HCT116 (cell line): Measurements from ENCODE around the gene PRKAG3. TPM values are rescaled to one million over a fixed set of nuclear protein-coding genes. Genes with fewer than 3 reads are reported as not detected.

Experiments
- ATAC-seq: fragments of 200-7000 bp; cut with Tn5 transposase; 2 replicates; pipeline ENCODE4 v1.9.1; 2020; ENCODE audit warnings: mild to moderate bottlenecking, moderate library complexity
- BruUV-seq: library from RNA; stranded (reverse); fragments of 400-500 nt; replicated peaks from 2 replicates; lab custom pipeline; 2021; lab: Mats Ljungman, UMichigan
- CTCF ChIA-PET: fragments of 300-600 bp; sonication (Branson Sonifier 250); formaldehyde crosslinking; loops from one replicate; lab custom pipeline; 2021; ENCODE audit warnings: antibody characterized with exemption; lab: Charles Lee
- POLR2A ChIA-PET: fragments of 300-600, 350-600 bp; sonication (Branson Sonifier 250); formaldehyde crosslinking; loops from one replicate; lab custom pipeline; 2021; ENCODE audit warnings: antibody characterized with exemption; lab: Charles Lee
- RAD21 ChIA-PET, 2 experiments: fragments of 300-600 bp; sonication (Branson Sonifier 250); formaldehyde crosslinking; loops; one replicate each; lab custom pipeline; 2023; ENCODE audit warnings: low total read pairs in 2 of 2; ENCODE audit not compliant: uncharacterized antibody in 2 of 2, unreplicated experiment in 2 of 2, low non-redundant PET in 1 of 2; lab: Charles Lee
- DNase-seq: peaks from one replicate; pipeline ENCODE4 v3.0.0-alpha.2; 2010; ENCODE audit warnings: low read depth, low spot score
- H2AFZ ChIP-seq: fragments of 200-600 bp; shearing (Covaris generic), sonication (generic); 2 replicates; pipeline ENCODE4 v1.6.1; 2017; ENCODE audit warnings: low read depth, mixed run types, mixed read lengths, antibody characterized with exemption, low read length; ENCODE audit not compliant: poor library complexity, severe bottlenecking
- H3K27ac ChIP-seq: 2 replicates; pipeline ENCODE4 v1.5.1; 2012; ENCODE audit warnings: low read depth, low read length
- H3K27me3 ChIP-seq: fragments of 200-600 bp; sonication (generic); 2 replicates; pipeline ENCODE4 v1.6.1; 2016; ENCODE audit warnings: mixed run types, low read length, mixed read lengths; ENCODE audit not compliant: insufficient read depth
- H3K36me3 ChIP-seq, 2 experiments: fragments of 200-500 bp in 1 of 2; fragments of 200-600 bp in 1 of 2; sonication (Bioruptor generic) in 1 of 2; sonication (generic) in 1 of 2; 2 replicates each; pipeline versions ENCODE4 v1.5.1 to v1.6.1; 2014 to 2016; ENCODE audit warnings: low read length in 2 of 2, inconsistent platforms in 1 of 2, mixed read lengths in 1 of 2, mixed run types in 1 of 2; ENCODE audit not compliant: insufficient read depth in 2 of 2, control insufficient read depth in 1 of 2
- H3K4me1 ChIP-seq, 2 experiments: fragments of 200-600 bp in 1 of 2; sonication (generic) in 1 of 2; 2 replicates each; pipeline versions ENCODE4 v1.5.1 to v1.6.1; 2012 to 2017; ENCODE audit warnings: low read length in 2 of 2, inconsistent platforms in 1 of 2, mild to moderate bottlenecking in 1 of 2, mixed read lengths in 1 of 2, mixed run types in 1 of 2, moderate library complexity in 1 of 2; ENCODE audit not compliant: insufficient read depth in 2 of 2, control insufficient read depth in 1 of 2
- H3K4me2 ChIP-seq: fragments of 200-600 bp; sonication (generic); 2 replicates; pipeline ENCODE4 v1.6.1; 2017; ENCODE audit warnings: mixed run types, low read length, mixed read lengths
- H3K4me3 ChIP-seq, 2 experiments: fragments of 200-600 bp in 1 of 2; sonication (generic) in 1 of 2; replicated peaks in 1 of 2; 2 replicates each; pipeline ENCODE4 v1.5.1; 2011 to 2016; ENCODE audit warnings: low read length in 2 of 2, control low read depth in 1 of 2, low read depth in 1 of 2, mild to moderate bottlenecking in 1 of 2, mixed read lengths in 1 of 2, mixed run types in 1 of 2
- H3K79me2 ChIP-seq: fragments of 200-600 bp; sonication (generic); 2 replicates; pipeline ENCODE4 v1.6.1; 2017; ENCODE audit warnings: mild to moderate bottlenecking, mixed run types, low read length, moderate library complexity, mixed read lengths; ENCODE audit not compliant: insufficient read depth
- H3K9ac ChIP-seq: fragments of 200-600 bp; sonication (generic); 2 replicates; pipeline ENCODE4 v1.6.1; 2016; ENCODE audit warnings: low read length, mixed read lengths
- H3K9me2 ChIP-seq: fragments of 200-600 bp; sonication (generic), shearing (Covaris generic); 2 replicates; pipeline ENCODE4 v1.6.1; 2017; ENCODE audit warnings: mixed run types, mild to moderate bottlenecking, moderate library complexity; ENCODE audit not compliant: insufficient read depth
- H3K9me3 ChIP-seq, 2 experiments: fragments of 200-500 bp in 1 of 2; fragments of 200-600 bp in 1 of 2; sonication (Bioruptor generic) in 1 of 2; sonication (generic) in 1 of 2; 2 replicates each; pipeline ENCODE4 v1.6.1; 2014 to 2017; ENCODE audit warnings: low read length in 2 of 2, mixed read lengths in 2 of 2, inconsistent platforms in 1 of 2, low read depth in 1 of 2, mild to moderate bottlenecking in 1 of 2, mixed run types in 1 of 2, moderate library complexity in 1 of 2; ENCODE audit not compliant: control insufficient read depth in 1 of 2, insufficient read depth in 1 of 2
- H4K20me1 ChIP-seq: fragments of 200-600 bp; sonication (generic), shearing (Covaris generic); 2 replicates; pipeline ENCODE4 v1.6.1; 2017; ENCODE audit warnings: mixed run types, mild to moderate bottlenecking, moderate library complexity; ENCODE audit not compliant: insufficient read depth
- ATF3 ChIP-seq: IDR thresholded peaks from 2 replicates; pipeline ENCODE4 v1.6.1; 2012
- CEBPB ChIP-seq: IDR thresholded peaks from 2 replicates; pipeline ENCODE4 v1.6.1; 2012; ENCODE audit warnings: low read depth
- EGR1 ChIP-seq: IDR thresholded peaks from 2 replicates; pipeline ENCODE4 v1.6.1; 2012; ENCODE audit warnings: low read depth
- ELF1 ChIP-seq: IDR thresholded peaks from 2 replicates; pipeline ENCODE4 v1.6.1; 2012; ENCODE audit warnings: low read depth, borderline replicate concordance
- EZH2 ChIP-seq: fragments of 200-600 bp; sonication (generic); IDR thresholded peaks from 2 replicates; pipeline ENCODE4 v1.6.1; 2017; ENCODE audit warnings: antibody characterized with exemption, mixed run types
- EZH2phosphoT487 ChIP-seq: fragments of 200-600 bp; IDR thresholded peaks from 2 replicates; pipeline ENCODE4 v1.6.1; 2018; ENCODE audit warnings: antibody characterized with exemption, borderline replicate concordance
- FOSL1 ChIP-seq: IDR thresholded peaks from 2 replicates; pipeline ENCODE4 v1.6.1; 2012; ENCODE audit warnings: low read depth
- JUND ChIP-seq: IDR thresholded peaks from 2 replicates; pipeline ENCODE4 v1.6.1; 2012
- POLR2A ChIP-seq: IDR thresholded peaks from 2 replicates; pipeline ENCODE4 v1.7.0; 2011; ENCODE audit warnings: borderline replicate concordance; ENCODE audit not compliant: insufficient read depth, insufficient read length; ENCODE audit errors: extremely low read depth
- RAD21 ChIP-seq: IDR thresholded peaks from 2 replicates; pipeline ENCODE4 v1.6.1; 2012; ENCODE audit warnings: low read depth, mild to moderate bottlenecking
- SIN3A ChIP-seq: IDR thresholded peaks from 2 replicates; pipeline ENCODE4 v1.6.1; 2012; ENCODE audit warnings: low read depth
- SP1 ChIP-seq: IDR thresholded peaks from 2 replicates; pipeline ENCODE4 v1.6.1; 2012; ENCODE audit warnings: low read depth
- YY1 ChIP-seq: IDR thresholded peaks from 2 replicates; pipeline ENCODE4 v1.6.1; 2011; ENCODE audit warnings: low read length, low read depth, moderate library complexity, mild to moderate bottlenecking; ENCODE audit not compliant: insufficient replicate concordance; ENCODE audit errors: extremely low read depth
- ZFX ChIP-seq: fragments of 450-650 bp; IDR thresholded peaks from 2 replicates; pipeline ENCODE4 v1.6.1; 2017
- ZNF274 ChIP-seq: fragments of 200-500 bp; sonication (Bioruptor generic); IDR thresholded peaks from 2 replicates; pipeline ENCODE4 v1.6.1; 2014; ENCODE audit warnings: mild to moderate bottlenecking, low read depth, low read length, inconsistent platforms
- intact Hi-C: fragments of 100-400 bp; cut with micrococcal nuclease; formaldehyde crosslinking; loops from 2 replicates; pipeline ENCODE4 v1.10.0; 2022
- total RNA-seq: library from RNA; stranded (reverse); gene quantifications from one replicate; pipeline ENCODE4 v1.2.1, GENCODE V29; 2021; ENCODE audit not compliant: unreplicated experiment
- TF ChIP-seq, protein P1 (sequence below), 3 experiments: fragments of 200-600 bp in 1 of 3; sonication (generic) in 1 of 3; IDR thresholded peaks in 2 of 3; conservative IDR thresholded peaks in 1 of 3; 2 replicates each; pipeline ENCODE4 v1.5.1; 2012 to 2017; ENCODE audit warnings: low read depth in 2 of 3, low read length in 2 of 3, antibody characterized with exemption in 1 of 3, borderline replicate concordance in 1 of 3, control low read depth in 1 of 3, mild to moderate bottlenecking in 1 of 3, mixed read lengths in 1 of 3, mixed run types in 1 of 3, moderate library complexity in 1 of 3; ENCODE audit not compliant: insufficient read depth in 1 of 3
- TF ChIP-seq, protein P2 (sequence below): IDR thresholded peaks from 2 replicates; pipeline ENCODE4 v1.6.1; 2012; ENCODE audit warnings: low read depth

Gene PRKAG3
- total RNA-seq, 1 experiment from 2014 or later = not detected

- no TSS peak for BruUV-seq
- TF ChIP-seq EGR1 = no peak
- TF ChIP-seq, all 23 proteins: peak for 0
- Histone ChIP-seq H3K36me3 (no peaks in the 10 kb centered on the region), H3K9me2 (no peaks in the 10 kb centered on the region), H2AFZ (no peak overlapping the region), H3K79me2 (no peaks in the 10 kb centered on the region), H3K27me3 (no peaks in the 10 kb centered on the region), H3K4me1 (peaks cover 0 to 3% of the 10 kb centered on the region in 2 experiments; a peak in 1 of 4 replicates), H3K4me2 (no peak overlapping the region), H3K27ac (no peak overlapping the region), H3K9ac (no peak overlapping the region), H3K4me3 (no peak overlapping the region), H4K20me1 (no peaks in the 10 kb centered on the region), H3K9me3 (no peaks in the 10 kb centered on the region)
- no peak for ATAC-seq
- POLR2A ChIA-PET = no interaction called here
- intact Hi-C loops = no loop called here
- RAD21 ChIA-PET = no interaction called here
- CTCF ChIA-PET = no interaction called here
- DNase-seq = no peak
These were observed 4.8 kb downstream of the PRKAG3 start for GRCh38 chr2:218826791-218827190.

DNA sequence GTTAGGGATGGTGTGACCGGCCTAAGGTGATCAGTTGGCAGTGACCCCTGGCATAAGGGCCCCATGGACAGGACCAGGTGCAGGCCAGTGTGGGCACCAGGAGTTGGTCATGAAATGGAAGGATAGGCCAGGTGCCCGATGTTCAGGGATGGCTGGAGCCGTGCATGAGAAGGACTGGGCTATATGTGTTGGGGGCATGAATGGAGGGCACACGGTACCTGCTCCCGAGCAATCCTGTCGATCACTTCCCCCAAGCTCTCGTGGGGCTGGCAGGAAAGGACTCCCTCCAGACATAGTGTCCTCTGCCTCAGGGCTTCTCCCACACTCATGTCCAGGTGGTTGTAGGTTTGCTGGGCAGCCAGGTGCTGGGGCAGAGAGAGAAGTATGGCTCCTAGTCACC, 7.6 kb downstream of the PRKAG3 start:
- H3K36me3 ChIP-seq = no peaks in the 10 kb centered on the region
- H3K9me2 ChIP-seq = no peaks in the 10 kb centered on the region
- H3K4me1 ChIP-seq = no peaks in the 10 kb centered on the region
- intact Hi-C loops = no loop called here
- TF ChIP-seq EZH2phosphoT487 (no peak), ZFX (no peak), RAD21 (no peak), CEBPB (no peak), SIN3A (no peak), EZH2 (no peak), ELF1 (no peak), SP1 (no peak), POLR2A (no peak), ZNF274 (no peak), JUND (no peak), FOSL1 (no peak), YY1 (no peak), ATF3 (no peak)
- TF ChIP-seq, protein P1, sequence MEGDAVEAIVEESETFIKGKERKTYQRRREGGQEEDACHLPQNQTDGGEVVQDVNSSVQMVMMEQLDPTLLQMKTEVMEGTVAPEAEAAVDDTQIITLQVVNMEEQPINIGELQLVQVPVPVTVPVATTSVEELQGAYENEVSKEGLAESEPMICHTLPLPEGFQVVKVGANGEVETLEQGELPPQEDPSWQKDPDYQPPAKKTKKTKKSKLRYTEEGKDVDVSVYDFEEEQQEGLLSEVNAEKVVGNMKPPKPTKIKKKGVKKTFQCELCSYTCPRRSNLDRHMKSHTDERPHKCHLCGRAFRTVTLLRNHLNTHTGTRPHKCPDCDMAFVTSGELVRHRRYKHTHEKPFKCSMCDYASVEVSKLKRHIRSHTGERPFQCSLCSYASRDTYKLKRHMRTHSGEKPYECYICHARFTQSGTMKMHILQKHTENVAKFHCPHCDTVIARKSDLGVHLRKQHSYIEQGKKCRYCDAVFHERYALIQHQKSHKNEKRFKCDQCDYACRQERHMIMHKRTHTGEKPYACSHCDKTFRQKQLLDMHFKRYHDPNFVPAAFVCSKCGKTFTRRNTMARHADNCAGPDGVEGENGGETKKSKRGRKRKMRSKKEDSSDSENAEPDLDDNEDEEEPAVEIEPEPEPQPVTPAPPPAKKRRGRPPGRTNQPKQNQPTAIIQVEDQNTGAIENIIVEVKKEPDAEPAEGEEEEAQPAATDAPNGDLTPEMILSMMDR (IDR thresholded peaks at IDR 0.05 in 2 of 3, conservative IDR thresholded peaks at IDR 0.05 in 1 of 3; ENCODE audit: borderline replicate concordance in 1 of 3, insufficient read depth in 1 of 3, low read depth in 2 of 3, low read length in 2 of 3) = no peak
- TF ChIP-seq, protein P2, sequence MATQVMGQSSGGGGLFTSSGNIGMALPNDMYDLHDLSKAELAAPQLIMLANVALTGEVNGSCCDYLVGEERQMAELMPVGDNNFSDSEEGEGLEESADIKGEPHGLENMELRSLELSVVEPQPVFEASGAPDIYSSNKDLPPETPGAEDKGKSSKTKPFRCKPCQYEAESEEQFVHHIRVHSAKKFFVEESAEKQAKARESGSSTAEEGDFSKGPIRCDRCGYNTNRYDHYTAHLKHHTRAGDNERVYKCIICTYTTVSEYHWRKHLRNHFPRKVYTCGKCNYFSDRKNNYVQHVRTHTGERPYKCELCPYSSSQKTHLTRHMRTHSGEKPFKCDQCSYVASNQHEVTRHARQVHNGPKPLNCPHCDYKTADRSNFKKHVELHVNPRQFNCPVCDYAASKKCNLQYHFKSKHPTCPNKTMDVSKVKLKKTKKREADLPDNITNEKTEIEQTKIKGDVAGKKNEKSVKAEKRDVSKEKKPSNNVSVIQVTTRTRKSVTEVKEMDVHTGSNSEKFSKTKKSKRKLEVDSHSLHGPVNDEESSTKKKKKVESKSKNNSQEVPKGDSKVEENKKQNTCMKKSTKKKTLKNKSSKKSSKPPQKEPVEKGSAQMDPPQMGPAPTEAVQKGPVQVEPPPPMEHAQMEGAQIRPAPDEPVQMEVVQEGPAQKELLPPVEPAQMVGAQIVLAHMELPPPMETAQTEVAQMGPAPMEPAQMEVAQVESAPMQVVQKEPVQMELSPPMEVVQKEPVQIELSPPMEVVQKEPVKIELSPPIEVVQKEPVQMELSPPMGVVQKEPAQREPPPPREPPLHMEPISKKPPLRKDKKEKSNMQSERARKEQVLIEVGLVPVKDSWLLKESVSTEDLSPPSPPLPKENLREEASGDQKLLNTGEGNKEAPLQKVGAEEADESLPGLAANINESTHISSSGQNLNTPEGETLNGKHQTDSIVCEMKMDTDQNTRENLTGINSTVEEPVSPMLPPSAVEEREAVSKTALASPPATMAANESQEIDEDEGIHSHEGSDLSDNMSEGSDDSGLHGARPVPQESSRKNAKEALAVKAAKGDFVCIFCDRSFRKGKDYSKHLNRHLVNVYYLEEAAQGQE = no peak
- TF ChIP-seq, all 23 proteins: peak for 0
- ATAC-seq (no peak), DNase-seq (no peak)
- no peaks in the 10 kb centered on the region for H3K27me3 ChIP-seq
- H3K4me3 ChIP-seq = no peak overlapping the region
- RAD21 ChIA-PET = no interaction called here
- H3K4me2 ChIP-seq = no peak overlapping the region
- no TSS peak for BruUV-seq
- POLR2A ChIA-PET = interaction anchor here (1.1 kb wide), 1 partner anchor 8 kb away, joined by 3 read pairs; the partner anchor contains the start of gene PRKAG3
- H3K79me2 ChIP-seq = no peaks in the 10 kb centered on the region
- CTCF ChIA-PET = no interaction called here
- no peak overlapping the region for H3K27ac ChIP-seq
- H3K9me3 ChIP-seq = no peaks in the 10 kb centered on the region
- H2AFZ ChIP-seq = no peak overlapping the region
- no peaks in the 10 kb centered on the region for H4K20me1 ChIP-seq
- no peak overlapping the region for H3K9ac ChIP-seq
